HepG2 (cell line): ENCODE results near the gene TSKU. TPM values are rescaled to one million over a fixed set of nuclear protein-coding genes. Genes with fewer than 3 reads are reported as not detected.
A peak's percentile ranks its signal among the peaks of the same experiment; 100 is the strongest.
"Not testable (repeated sequence)": the region's sequence is repeated elsewhere in the genome, so short reads cannot be mapped to it uniquely, and the experiment has no call there.

Experiments used
- ATAC-seq: fragments of 200-7000 bp; cut with Tn5 transposase; 3 replicates; pipeline ENCODE4 v1.9.1; 2020; ENCODE audit warnings: mild to moderate bottlenecking, moderate library complexity
- BruUV-seq: library from RNA; stranded (reverse); fragments of 400-500 nt; replicated peaks from 2 replicates; lab custom pipeline; 2021; lab: Mats Ljungman, UMichigan
- CTCF ChIA-PET: fragments of 300-600 bp; formaldehyde crosslinking; extraction: SDS; loops from one replicate; lab custom pipeline; 2021; ENCODE audit warnings: low total read pairs, inconsistent platforms, low intra/inter-chr PET ratio; lab: Yijun Ruan, JAX
- POLR2A ChIA-PET: fragments of 350-600 bp; sonication (Branson Sonifier 250); formaldehyde crosslinking; loops from one replicate; lab custom pipeline; 2020; ENCODE audit warnings: antibody characterized with exemption, inconsistent platforms; lab: Yijun Ruan, JAX
- DNase-seq: peaks from one replicate; pipeline ENCODE4 v3.0.0-alpha.2; 2015; ENCODE audit warnings: low spot score
- FAIRE-seq: peaks from 3 replicates; lab custom pipeline; 2011; peaks lifted over from hg19 to GRCh38; lab: Jason Lieb, UNC
- H2AFZ ChIP-seq: one replicate; pipeline ENCODE4 v1.6.1; 2011; ENCODE audit warnings: low read length, inconsistent platforms
- H3K27ac ChIP-seq: fragments of 300-600 bp; 3 replicates; pipeline ENCODE4 v1.8.0; 2011; ENCODE audit warnings: mixed run types, mild to moderate bottlenecking, mixed read lengths, low read length, inconsistent platforms; ENCODE audit not compliant: insufficient read depth; ENCODE audit errors: extremely low read length
- H3K27me3 ChIP-seq, 2 experiments: fragments of 200-600 bp in 1 of 2; 2 replicates in 1 of 2; 3 replicates in 1 of 2; pipeline versions ENCODE4 v1.6.0 to v1.8.0; 2011; ENCODE audit warnings: low read length in 2 of 2, mild to moderate bottlenecking in 2 of 2, moderate library complexity in 2 of 2, inconsistent platforms in 1 of 2; ENCODE audit not compliant: insufficient read depth in 2 of 2, control insufficient read depth in 1 of 2
- H3K36me3 ChIP-seq, 2 experiments: fragments of 200-600 bp in 1 of 2; replicated peaks in 1 of 2; 2 replicates in 1 of 2; 3 replicates in 1 of 2; pipeline versions ENCODE4 v1.5.1 to v1.8.0; 2011; ENCODE audit warnings: low read length in 2 of 2, inconsistent platforms in 1 of 2; ENCODE audit not compliant: insufficient read depth in 2 of 2, control insufficient read depth in 1 of 2
- H3K4me1 ChIP-seq: 2 replicates; pipeline ENCODE4 v1.5.1; 2012; ENCODE audit warnings: low read length, inconsistent platforms; ENCODE audit not compliant: insufficient read depth
- H3K4me2 ChIP-seq: 2 replicates; pipeline ENCODE4 v1.6.0; 2011; ENCODE audit warnings: low read depth, low read length, inconsistent platforms
- H3K4me3 ChIP-seq, 3 experiments: fragments of 200-600 bp in 1 of 3; sonication (generic), shearing (Covaris generic) in 1 of 3; replicated peaks in 1 of 3; 2 replicates each; pipeline ENCODE4 v1.5.1; 2011 to 2016; ENCODE audit warnings: low read length in 3 of 3, inconsistent platforms in 2 of 3, low read depth in 2 of 3, mild to moderate bottlenecking in 2 of 3, control low read depth in 1 of 3, mixed read lengths in 1 of 3; ENCODE audit not compliant: insufficient read depth in 1 of 3
- H3K79me2 ChIP-seq: one replicate; pipeline ENCODE4 v1.6.1; 2011; ENCODE audit warnings: low read length, inconsistent platforms; ENCODE audit not compliant: insufficient read depth
- H3K9ac ChIP-seq: 2 replicates; pipeline ENCODE4 v1.6.0; 2011; ENCODE audit warnings: mild to moderate bottlenecking, low read depth, low read length, inconsistent platforms; ENCODE audit not compliant: insufficient read depth
- H3K9me3 ChIP-seq: 2 replicates; pipeline ENCODE4 v1.5.1; 2012; ENCODE audit warnings: mild to moderate bottlenecking, low read length
- H4K20me1 ChIP-seq: 2 replicates; pipeline ENCODE4 v1.6.0; 2011; ENCODE audit warnings: inconsistent platforms, mild to moderate bottlenecking, low read length, moderate library complexity; ENCODE audit not compliant: insufficient read depth
- CTCF ChIP-seq: sonication (generic); formaldehyde crosslinking; IDR thresholded peaks from 2 replicates; pipeline ENCODE4 v1.5.0; 2020; ENCODE audit warnings: mild to moderate bottlenecking, missing genetic modification reagents, moderate library complexity
- RAD21 ChIP-seq: fragments of 450-650 bp; formaldehyde crosslinking; IDR thresholded peaks from 2 replicates; pipeline ENCODE4 v1.5.0; 2020; ENCODE audit warnings: mild to moderate bottlenecking
- SMC3 ChIP-seq: IDR thresholded peaks from 2 replicates; pipeline ENCODE4 v1.6.1; 2011; ENCODE audit warnings: low read length, improper control_type of control experiment
- STAG1 ChIP-seq: sonication (generic); formaldehyde crosslinking; IDR thresholded peaks from 2 replicates; pipeline ENCODE4 v1.4.0; 2020; ENCODE audit warnings: missing genetic modification reagents
- THRA ChIP-seq: sonication (generic); formaldehyde crosslinking; IDR thresholded peaks from 2 replicates; pipeline ENCODE4 v1.4.0; 2020; ENCODE audit warnings: missing genetic modification reagents, borderline replicate concordance
- WGBS: methylation state at CpG from one replicate; pipeline ENCODE4 v1.1.6; 2017; ENCODE audit warnings: low lambda C conversion rate; 5-methylcytosine and 5-hydroxymethylcytosine counted together
- in situ Hi-C: cut with HindIII; loops from 2 replicates; pipeline ENCODE4 v1.10.0; 2017; ENCODE audit warnings: low pct_unique_long_range_greater_than_20kb; ENCODE audit not compliant: extremely low pct_ligation_motif_present
- intact Hi-C: fragments of 100-400 bp; cut with micrococcal nuclease; formaldehyde crosslinking; loops from one replicate; pipeline ENCODE4 v1.10.0; 2022; ENCODE audit not compliant: unreplicated experiment
- polyA plus RNA-seq, 8 experiments: library from polyadenylated mRNA; depleted of rRNA in 3 of 8; stranded (reverse) in 7 of 8; unstranded in 1 of 8; fragments of >200 nt; fragmentation: Illumina TruSeq in 4 of 8; extraction: Trizol in 4 of 8; gene quantifications; 2 replicates each; pipeline versions ENCODE4 v1.2.1 to v1.2.3, GENCODE V29; 2011 to 2016; ENCODE audit warnings: low read depth in 4 of 8, missing spikeins in 1 of 8, mixed read lengths in 1 of 8; ENCODE audit not compliant: insufficient read depth in 1 of 8
- total RNA-seq, 5 experiments: library from RNA; depleted of rRNA; stranded (reverse); fragments of >200 nt; fragmentation: Illumina TruSeq; extraction: Trizol; gene quantifications; 2 replicates each; pipeline ENCODE4 v1.2.3, GENCODE V29; 2016; ENCODE audit warnings: low read depth in 1 of 5

The TSKU gene
- total and polyA plus RNA-seq, 2 of the 13 experiments (the other 11 are each of a cell fraction or from before 2014, with no cell fraction given): 20.3 to 21.4 TPM

- ChIA-PET CTCF (interaction anchor here (0.8 to 3.7 kb wide), 6 partner anchors 11 to 185 kb away, joined by 3 to 28 read pairs (median 8); no protein-coding TSS in a partner anchor), POLR2A (interaction anchor here (0.7 to 1.0 kb wide), 3 partner anchors 12 to 65 kb away, joined by 3 to 5 read pairs (median 3); no protein-coding TSS in a partner anchor)
- BruUV-seq, H3K36me3 ChIP-seq, H3K9ac ChIP-seq, H3K79me2 ChIP-seq, H3K4me2 ChIP-seq, H4K20me1 ChIP-seq, H2AFZ ChIP-seq, H3K9me3 ChIP-seq, H3K4me3 ChIP-seq, H3K27ac ChIP-seq: not testable (repeated sequence)
- in situ Hi-C loops (loop anchor here (5.0 kb wide), 1 partner anchor 308 kb away; no protein-coding TSS in a partner anchor), intact Hi-C loops (loop anchor here (1.0 to 2.0 kb wide), 4 partner anchors 65 to 185 kb away; no protein-coding TSS in a partner anchor)
- ATAC-seq (peak; percentile 76), FAIRE-seq (peak; percentile 36), DNase-seq (peak; percentile 76)
- peaks cover 22% of the 10 kb centered on the region for H3K4me1 ChIP-seq
- 24% methylated on average over 3 of the region's 3 CpGs for WGBS
- TF ChIP-seq STAG1 (CRISPR knock-in tag): peak; percentile 94
- 0 out of 2 replicates have a peak, but pooled peaks have one; percentile 21 for TF ChIP-seq THRA (CRISPR knock-in tag)
- peak; percentile 86 for TF ChIP-seq SMC3
- TF ChIP-seq RAD21 (CRISPR knock-in tag): peak; percentile 76
- peak; percentile 82 for TF ChIP-seq CTCF
- H3K27me3 ChIP-seq: peaks cover 4 to 27% of the 10 kb centered on the region in 2 experiments; a peak in 2 of 5 replicates
These were observed 49.2 kb upstream of the TSKU start for GRCh38 chr11:76733906-76734305.
